ENCODE measurements around the gene CCNK.

Gene CCNK

GRCh38 chr14:99465288-99465687 is 15.9 kb upstream of the CCNK start:
- TF ChIP-seq CTCF (IDR thresholded peaks at IDR 0.05; ENCODE audit: insufficient read depth, low read depth, low read length, missing control alignments) = no peak
- H3K4me3 ChIP-seq (ENCODE audit: low read length) = no peak overlapping the region
- DNase-seq (ENCODE audit: low read depth) = no peak

GRCh38 chr14:99466758-99467157 is 14.5 kb upstream of the CCNK start:
- no peak for TF ChIP-seq CTCF (IDR thresholded peaks at IDR 0.05; ENCODE audit: insufficient read depth, low read depth, low read length, missing control alignments)
- H3K4me3 ChIP-seq (ENCODE audit: low read length) = no peak overlapping the region
- no peak for DNase-seq (ENCODE audit: low read depth)

DNA sequence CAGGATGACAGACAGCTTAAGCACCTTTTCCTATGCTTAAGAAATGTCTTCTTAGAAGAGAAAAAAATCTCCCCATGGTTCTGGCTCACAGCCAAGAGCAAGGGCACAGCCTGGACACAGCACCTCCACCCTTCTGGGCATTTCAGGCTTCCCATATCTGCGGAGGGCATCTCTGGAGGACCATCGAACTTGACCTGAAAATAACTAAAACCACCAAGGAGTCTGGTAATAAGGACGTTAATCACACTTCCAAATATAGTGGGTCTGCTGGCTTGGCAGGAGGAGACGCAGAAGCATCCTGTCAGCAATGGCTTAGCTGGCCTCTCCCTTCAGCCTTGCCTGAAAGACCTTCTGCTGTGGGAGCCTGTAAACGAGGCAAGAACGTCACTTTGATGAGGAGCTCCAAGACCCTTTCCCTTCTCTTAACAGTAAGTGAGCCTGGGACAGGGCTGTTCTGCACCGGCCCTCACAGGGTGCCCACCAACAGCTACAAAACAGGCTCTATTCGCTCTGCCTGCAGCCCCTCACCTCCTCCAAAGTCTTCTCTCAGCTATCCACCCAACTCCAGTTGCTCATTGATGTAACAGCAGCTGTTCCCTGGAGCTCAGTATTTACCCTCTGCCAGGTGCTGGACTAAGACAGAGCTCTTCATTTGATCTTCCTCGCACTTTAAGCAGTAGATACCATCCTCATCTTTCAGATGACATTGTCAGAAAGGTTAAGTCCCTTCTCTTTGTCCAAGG is 13.7 kb upstream of the CCNK start:
- no peak for TF ChIP-seq CTCF (IDR thresholded peaks at IDR 0.05; ENCODE audit: insufficient read depth, low read depth, low read length, missing control alignments)
- DNase-seq (ENCODE audit: low read depth) = no peak
- H3K4me3 ChIP-seq (ENCODE audit: low read length) = no peak overlapping the region

GRCh38 chr14:99468081-99468480 is 13.1 kb upstream of the CCNK start:
- TF ChIP-seq CTCF (IDR thresholded peaks at IDR 0.05; ENCODE audit: insufficient read depth, low read depth, low read length, missing control alignments) = no peak
- no peak overlapping the region for H3K4me3 ChIP-seq (ENCODE audit: low read length)
- DNase-seq (ENCODE audit: low read depth) = no peak

- H3K4me3 ChIP-seq (ENCODE audit: low read length) = no peak overlapping the region
- TF ChIP-seq CTCF (IDR thresholded peaks at IDR 0.05; ENCODE audit: insufficient read depth, low read depth, low read length, missing control alignments) = no peak
- DNase-seq (ENCODE audit: low read depth) = no peak
Measured at GRCh38 chr14:99468836-99469592, 12.2 kb upstream of the CCNK start.

DNA sequence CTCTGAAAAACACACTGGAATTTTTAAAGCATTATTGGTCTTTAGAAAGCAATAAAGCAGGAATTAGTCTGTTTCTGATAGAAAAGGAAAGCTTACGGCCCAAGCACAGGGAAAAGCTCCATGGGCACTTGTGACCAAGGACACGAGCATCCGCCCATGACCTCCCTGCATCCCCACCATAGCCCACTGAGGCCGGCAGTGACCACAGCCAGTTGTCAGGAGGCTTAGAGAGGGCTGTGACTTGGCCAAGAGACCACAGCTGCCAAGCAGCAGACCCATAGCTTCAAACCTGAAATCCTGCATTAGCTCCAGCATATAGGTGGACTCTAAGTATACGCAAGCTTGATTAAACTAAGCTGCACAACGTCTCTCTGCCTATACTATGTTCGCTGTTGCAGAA is 9.5 kb upstream of the CCNK start:
- no peak for DNase-seq (ENCODE audit: low read depth)
- no peak for TF ChIP-seq CTCF (IDR thresholded peaks at IDR 0.05; ENCODE audit: insufficient read depth, low read depth, low read length, missing control alignments)
- H3K4me3 ChIP-seq (ENCODE audit: low read length) = no peak overlapping the region

Data from epithelial cell of esophagus (primary cell).